Effector CD4-positive, alpha-beta T cell (primary cell): Measurements from ENCODE around the gene GRIP2.

ENCODE experiments used
- DNase-seq: peaks from one replicate; pipeline ENCODE4 v3.0.0-alpha.2; 2020

The GRIP2 gene

DNA sequence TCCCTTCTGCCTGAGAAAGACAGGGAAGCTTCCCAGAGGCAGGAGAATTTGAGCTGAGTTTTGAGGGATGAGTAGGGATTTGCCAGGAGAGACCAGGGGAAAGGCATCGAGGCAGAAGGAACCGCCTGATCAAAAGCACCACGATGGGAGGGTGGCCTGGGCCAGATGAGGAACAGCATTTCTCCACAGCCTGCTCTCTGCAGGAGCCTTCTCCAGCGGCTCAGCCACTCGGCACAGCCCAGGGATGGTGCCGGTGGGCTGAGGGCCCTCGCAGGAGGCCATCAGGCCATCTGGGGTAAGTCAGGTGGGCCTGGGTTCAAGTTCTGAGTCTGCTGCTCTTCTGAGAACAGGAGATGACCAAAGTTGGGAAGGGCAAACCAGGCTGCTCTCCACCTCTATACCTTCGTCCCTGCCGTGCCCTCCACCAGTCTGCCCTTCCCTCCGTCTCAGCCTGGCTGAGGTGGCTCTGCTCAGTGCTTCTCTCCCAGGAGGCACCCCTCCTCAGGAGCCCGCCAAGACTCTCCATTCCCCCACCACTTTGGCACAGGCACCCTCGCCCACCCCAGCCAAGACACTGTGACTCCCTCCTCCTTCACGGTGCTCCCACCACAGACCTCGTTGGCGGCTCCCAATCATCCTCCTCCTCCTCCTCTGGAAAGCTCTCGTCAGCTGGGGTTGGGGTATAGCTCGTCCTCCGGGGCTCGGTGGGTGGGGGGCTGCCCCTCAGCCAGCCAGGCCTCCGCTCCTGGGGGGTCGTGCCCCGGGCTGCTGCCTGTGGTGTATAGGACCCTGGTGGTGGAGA lies 34.9 kb downstream of the GRIP2 start:
- no peak for DNase-seq

DNA sequence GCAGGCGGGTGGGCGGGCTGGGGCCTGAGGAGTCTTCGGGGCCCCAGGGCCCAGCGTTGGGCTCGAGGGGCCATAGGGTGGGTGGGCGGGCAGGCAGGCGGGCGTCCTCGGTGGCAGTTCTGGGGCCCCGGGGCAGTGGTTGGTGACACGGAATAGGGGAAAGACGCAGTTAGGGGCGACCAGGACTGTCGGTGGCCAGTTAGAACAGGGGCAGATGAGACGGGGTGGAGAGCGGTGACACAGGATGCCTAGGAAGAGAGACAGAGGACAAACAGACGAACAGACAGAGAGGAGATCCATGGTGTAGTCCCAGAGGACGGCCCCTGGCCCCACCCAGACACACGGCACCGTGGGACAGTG lies 36.5 kb downstream of the GRIP2 start:
- no peak for DNase-seq

DNA sequence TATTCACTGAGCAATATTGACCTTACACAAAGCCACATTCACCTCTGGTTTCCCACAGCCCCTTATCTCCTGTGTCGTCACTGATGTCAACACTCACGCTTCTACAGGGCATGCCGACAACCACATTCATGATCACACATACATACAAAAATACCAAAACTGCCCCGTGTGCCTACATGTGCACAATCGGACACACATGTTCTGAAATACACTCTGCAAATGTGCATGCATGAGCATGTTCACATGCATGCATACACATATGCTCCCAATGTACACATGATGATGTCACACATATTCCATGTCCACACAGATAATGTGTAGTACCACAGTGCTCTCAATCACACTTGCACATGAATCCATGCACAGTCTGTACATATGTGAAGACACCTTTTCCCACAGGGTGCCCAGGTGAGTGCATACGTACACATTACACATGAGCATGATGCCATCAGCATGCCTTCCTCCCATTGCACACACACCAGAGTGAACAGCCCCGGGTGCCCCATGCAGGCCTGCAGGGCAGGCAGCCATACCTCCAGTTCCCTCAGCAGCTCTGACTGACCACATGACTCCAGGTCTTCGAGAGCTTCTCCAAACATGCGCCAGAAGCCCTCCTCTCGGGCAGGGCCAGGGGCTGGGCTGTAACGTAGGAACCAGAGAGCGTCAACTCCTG lies 37.0 kb downstream of the GRIP2 start:
- no peak for DNase-seq

DNA sequence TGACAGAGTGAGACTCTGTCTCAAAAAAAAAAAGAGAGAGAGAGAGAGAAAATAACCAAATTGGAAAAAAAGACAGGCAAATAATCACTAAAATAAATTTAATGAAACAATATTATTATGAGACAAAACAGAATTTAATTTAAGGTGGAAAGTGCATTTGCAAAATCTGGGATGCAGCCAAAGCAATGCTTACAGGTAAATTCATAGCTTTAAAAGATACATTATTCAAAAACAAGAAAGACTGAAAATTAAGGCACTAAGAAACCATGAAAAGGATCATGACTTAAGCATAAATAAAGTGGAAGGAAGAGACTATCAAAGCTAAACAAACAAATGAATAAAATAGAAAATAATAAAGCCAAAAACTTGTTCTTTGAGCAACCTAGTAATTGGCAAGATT lies 37.7 kb downstream of the GRIP2 start:
- no peak for DNase-seq

DNA sequence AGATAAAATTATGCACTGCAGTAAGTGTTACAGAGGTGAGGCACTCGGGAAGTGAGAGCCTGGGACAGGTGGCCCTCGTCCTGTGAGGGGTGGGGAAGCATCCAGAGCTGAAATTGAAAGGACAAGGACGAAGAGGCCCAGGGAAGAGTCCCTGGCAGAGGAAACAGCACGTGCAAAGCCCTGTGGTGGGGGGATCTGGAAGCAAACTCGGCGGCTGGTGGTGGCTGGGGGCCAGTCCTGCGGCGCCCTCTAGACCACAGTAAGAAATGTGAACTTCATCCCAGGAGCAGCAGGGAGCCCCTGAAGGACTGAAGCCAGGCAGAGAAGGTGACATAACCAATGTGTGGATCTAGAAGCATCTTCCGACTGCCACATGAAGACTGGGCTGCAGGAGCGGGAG lies 42.8 kb downstream of the GRIP2 start:
- no peak for DNase-seq

DNA sequence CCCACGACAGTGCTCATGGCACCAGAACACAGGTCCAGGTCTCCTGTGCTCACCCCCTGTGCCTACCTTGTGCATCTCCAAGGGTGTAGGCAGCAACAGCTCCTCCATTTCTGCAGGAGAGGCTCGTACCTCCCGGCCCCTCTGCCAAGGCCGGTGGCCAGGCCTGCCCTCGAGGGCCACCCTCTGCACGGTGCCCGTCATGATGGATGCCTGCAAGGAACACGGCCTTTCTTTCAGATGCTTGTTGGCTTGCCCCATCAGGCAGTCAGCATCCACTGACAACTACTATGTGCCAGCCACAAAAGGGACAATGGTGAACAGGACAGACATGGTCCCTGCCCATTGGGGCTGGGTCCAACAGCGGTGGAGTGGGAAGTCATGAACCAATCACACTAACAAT lies 43.8 kb downstream of the GRIP2 start:
- no peak for DNase-seq

DNA sequence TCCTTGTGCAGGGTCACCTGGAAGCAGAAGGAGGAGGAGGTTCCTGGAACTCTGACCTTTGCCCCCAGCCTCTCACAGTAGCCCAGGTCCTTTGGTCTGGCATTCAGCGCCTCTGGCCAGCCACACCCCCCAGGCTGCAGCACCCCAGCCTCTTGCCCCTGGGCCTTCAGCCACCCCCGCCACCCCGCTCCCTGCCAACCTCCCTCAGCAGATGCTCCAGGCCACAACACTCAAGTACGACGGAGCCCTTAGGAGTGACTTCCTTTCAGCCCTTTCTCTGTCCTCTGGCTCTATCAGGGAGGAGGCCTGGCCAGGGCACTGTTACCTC lies 45.2 kb downstream of the GRIP2 start:
- DNase-seq, result no peak

DNA sequence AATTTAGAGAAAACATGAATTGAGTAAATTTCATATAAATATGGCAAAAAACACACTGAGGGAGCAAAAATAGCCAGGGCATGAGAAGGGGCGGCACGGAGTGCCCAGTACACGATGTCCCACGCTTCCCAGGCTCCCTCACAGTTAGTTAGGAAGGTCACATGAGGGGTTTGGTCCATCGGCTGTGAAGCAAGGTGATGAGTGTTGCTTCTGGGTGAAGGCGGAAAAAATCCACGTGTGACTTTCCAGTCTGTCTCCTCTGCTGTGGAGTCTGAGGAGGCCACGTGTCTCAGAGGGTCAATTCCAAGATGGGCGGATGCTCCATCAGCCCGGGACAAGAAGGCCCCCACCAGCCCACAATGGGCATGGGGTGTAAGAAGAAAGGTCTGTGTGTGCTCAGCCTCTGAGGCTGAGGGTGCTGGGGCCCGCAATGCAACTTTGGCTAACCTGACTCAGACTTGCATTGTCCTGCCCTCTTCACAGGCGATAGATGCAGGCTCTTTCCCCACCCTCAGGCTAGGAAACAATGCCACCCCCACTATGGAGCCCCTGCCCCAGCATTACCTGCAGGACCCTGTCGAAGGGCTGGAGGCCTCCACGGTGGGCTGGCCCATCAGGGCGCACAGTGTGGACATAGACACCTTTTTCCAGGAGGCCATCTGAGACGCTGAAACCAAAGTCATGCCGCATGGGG lies 45.7 kb downstream of the GRIP2 start:
- no peak for DNase-seq

DNA sequence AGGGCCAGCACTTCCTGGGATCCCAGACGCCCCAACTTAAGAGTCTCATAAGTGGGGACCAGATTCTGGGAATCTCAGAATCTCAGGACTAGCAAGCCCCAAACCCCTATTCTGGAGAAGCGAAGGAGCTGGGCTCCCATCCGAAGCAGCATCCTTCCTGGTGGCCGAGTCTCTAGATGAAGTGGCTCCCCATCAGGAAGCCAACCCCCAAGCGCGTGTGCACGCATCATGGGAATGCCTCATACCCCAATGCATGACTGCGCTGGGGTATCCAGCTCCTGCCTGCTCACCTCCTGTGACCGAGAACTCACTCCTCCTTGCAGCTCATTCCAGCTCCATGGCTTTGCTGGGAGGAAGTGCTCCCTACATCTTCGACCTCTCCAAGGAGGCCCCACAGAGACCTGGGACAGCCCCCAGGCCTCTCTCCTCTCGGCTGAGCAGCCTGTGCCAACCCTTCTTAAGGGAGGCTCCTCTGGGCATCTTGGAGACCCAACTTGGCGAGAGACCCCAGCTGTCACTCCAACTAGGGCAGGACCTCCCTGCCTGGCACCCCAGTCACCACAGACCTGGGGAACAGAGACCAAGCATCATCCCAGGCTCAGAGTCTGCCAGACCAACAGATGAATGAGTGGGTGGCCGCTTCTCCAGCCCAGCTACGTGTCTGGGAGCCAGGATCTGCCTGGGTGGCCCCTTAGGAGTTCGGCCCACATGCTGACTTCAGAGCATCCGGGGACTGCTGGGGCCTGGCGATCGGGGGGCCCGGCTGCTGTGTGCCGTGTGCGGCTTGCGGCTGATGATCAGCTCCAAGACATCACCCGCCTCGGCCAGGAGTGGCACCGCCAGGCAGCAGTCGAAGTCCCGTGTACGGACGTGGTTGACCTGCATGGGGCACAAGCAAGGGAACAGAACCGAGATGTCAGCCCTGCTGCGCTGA lies 46.9 kb downstream of the GRIP2 start:
- no peak for DNase-seq

DNA sequence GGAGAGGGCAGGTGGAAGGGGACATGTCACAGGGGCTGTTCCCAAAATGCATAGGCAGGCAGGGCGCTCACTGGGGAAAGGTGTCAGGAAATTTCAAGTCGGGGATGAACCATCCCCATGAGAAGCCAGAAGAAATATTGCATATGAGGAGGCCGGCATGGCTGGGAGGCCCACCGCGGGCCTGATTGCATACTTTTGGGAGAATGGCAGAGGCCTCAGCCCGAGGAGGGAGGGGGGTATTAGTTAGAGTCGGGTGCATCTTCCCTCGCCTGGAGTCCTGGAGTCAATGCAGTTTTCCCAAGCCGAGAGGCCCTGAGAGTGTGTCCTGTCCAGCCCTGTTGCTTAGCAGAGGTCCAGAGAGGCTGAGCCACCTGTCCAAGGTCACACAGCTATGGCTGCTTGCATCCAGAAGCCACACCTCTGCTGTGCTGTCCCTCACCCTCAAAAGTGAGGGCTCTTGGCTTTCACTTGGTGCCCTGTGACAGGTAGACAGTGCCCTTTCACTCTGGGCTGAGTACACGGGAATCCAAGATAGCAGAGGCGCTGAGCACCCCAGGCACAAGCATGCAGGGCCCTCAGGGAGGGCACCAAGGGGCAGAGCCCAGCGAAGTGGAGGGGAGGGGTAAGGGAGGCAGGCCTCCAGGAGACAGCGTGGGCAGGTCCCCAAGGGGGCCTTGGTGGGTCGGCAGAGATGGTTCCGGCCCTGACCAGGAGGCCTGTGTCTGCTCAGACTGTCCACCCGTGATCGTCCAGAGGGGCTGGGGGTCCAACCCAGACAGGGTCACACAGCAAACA lies 48.5 kb downstream of the GRIP2 start:
- DNase-seq, result no peak

DNA sequence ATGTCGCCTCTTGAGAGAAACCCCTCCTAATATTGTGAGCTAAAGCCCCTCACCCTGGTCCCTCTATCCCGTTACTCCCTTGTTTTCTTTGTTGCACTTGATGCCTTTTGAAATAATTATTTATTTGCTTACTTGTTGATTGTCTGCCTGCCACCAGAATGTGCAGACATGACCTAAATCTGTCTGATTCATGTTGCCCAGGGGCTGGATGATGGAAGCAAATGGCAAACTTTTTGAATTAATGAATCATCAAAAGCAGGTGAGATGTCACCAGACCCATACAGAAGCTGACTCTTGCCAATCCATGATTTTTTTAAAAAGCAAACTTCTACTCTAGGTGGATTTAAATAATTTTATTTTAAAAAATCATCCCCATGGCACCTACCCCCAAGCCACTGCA lies 49.3 kb downstream of the GRIP2 start:
- no peak for DNase-seq

DNA sequence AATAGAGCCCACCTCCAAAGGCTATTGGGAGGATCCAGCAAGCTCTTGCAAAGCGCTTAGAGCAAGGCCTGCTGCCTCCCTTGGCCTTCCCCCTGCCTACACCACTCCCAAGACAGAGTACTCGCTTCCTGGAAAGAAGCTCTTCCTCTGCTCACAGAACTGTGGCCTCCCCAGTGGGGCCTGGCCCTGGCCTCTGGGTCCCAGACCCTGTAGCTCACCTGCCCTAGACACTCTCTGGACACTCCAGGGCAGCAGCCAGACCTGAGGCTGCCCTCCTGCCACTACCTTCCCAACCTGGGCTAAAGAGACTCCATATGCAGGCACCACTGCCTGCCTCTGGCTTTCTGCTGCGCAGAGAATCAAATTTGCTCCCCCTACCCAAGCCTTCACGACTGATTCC lies 49.9 kb downstream of the GRIP2 start:
- no peak for DNase-seq

DNA sequence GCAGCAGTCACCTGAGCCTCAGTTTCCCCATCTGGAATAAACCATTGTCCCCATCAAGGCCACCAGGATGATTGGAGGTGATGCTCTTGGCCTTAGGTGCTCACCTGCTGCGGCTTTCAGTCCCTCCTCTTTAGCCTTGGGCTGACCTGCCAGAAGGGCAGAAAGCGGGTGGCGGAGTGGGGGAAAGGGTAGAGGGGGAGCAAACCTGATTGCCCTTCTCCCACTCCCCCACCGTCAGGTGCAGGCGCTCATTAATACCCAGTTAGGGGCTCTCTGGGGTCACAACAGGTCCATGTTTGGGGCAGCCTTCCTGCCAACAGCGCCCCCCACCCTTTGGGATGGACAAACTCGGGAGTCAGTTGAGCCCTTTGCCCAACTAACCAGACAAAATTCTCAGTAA lies 50.5 kb downstream of the GRIP2 start:
- DNase-seq, result no peak

DNA sequence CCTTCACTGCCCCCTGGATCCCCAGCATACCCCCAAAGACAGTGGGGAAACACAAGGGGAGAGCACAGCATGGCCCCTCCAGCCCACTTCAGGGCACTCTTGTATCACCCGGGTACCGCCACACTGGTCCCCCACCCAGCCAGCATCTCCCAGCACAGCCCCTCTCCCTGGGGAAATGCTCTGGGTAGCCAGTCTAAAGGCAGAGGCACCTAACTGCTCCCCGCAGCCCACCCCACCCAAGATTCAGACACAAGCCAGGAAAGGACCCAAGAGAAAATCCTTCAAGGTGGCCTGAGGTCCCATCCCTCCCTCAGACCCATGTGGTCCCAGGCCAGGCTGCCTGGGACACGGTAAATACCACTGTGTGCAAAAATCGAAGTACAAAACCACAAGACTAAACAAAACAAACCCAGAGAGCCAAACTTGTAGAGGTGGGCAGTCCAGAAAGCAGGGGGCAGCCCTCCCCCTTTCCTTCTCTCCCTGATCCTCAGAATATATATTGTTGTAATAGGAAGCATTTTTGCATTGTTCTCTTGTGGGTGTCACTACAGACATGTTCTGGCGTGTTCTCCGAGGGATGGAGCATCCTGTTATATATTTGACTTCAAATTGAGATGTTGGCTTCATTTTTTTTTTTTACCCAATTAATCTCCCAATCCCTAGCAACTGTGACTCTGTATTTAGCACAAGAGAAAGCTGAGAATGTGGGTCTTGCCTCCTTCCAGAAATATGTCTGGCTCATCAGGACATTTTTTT lies 51.7 kb downstream of the GRIP2 start:
- DNase-seq, result no peak

DNA sequence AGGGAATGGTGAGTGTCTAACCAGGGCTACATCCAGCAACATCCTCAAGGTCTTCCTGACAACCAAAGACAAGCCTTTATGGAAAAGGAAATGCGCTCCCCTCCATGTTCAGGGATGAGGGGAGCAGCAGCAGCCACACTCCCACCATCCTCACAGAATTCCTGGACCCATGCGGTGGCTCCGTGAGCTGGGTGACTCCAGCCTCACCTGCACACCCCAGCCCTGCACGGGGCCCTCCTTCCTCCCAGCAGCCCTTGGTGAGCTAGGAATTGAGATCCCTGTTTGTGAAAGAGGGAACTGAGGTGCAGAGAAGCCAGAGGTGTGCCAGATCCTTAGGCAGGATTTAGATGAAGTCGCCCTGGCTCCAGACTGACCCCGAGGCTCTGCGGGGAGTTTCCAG lies 52.3 kb downstream of the GRIP2 start:
- no peak for DNase-seq

DNA sequence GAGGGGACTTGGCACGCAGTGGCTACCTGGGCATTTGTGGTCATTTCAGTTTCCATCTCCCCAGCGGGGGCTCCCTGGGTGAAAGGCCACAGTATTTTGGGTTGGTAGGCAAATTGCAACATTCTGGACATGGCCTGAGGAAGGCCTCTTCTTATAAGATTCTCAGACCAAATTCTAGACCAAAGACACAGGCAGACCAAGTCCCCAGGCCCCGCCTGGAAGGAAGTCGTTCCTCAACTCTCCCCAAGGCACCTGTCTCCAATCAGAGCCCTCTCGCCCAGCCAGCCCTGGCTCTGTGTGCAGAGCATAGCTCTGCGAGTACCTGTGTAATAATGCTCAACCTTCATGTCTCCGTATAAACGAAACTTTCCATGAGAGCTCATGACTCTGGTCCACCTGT lies 53.1 kb downstream of the GRIP2 start:
- DNase-seq, result no peak

DNA sequence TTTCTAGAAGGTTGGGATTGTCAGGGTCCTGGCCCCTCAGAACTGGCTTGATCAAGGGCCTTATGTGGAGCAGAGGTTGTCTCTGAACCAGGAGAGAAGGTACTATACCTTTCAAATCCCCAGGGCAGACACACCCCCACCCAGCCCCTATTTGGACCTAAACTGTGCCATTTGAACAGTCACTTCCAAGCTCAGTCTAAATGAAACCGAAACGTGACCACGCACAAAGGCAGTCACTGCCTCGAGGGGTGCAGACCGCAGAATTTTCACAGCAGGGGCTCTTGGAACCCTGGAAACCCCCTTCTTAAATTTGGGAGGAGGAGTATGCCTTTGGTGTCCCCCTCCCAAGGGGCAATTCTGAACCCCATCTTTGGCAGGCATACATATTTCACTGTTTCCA lies 53.7 kb downstream of the GRIP2 start:
- no peak for DNase-seq

DNA sequence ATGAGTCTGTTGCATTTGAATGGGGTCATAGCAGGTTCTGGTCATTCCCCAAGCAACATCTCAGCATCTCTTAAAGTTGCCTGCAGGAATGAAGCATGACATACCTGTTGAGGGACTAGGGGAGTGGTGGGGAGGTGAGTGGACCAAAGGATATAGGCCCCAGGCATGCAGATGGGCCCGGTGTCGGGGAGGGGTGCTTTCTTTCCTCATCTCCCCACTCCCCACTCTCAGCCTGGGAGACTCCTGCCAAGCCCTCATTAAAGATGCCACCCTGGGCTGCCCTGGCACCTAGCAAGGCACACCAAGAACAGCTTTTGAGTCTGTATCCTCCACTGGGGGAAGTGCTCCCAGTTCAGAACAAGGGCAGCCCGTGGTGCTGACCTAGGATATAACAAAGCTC lies 54.2 kb downstream of the GRIP2 start:
- DNase-seq, result no peak

DNA sequence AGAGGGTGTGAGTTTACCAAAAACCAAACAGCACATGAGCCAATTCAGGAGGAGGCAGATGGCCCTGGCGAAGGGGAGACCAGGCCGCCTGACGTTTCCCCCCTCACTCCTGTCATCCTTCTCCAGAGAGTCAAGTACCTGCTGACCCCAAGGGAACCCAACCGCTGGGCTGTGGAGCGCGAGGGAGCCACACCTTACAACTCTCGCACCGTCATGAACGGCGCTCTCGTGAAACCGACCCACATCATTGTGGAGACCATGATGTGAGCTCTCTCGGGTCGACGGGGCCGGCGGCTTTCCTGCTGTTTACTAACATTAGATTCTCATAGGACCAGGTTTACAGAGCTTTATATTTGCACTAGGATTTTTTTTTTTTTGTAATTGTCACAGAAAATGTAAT lies 55.4 kb downstream of the GRIP2 start:
- no peak for DNase-seq

DNA sequence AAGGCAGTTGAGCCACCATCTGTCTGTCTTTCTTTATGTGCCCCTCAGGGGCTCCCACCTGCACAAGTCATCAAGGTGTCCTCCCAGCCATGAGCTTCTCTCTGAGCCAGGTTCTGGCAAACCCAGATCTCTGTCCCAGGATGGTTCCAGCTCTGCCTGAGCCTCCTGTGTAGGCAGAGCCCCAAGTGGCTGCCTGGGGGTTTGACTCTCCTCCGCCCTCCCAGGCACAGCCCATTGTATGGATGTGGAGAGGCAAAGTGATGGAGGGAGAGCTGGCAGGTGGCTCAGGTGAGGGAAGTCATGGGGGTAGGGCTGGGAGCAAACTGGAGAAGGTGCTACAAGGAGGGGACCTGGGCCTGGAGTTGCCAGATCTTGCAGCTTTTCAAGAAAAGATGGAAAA lies 56.9 kb downstream of the GRIP2 start:
- DNase-seq, result no peak

DNA sequence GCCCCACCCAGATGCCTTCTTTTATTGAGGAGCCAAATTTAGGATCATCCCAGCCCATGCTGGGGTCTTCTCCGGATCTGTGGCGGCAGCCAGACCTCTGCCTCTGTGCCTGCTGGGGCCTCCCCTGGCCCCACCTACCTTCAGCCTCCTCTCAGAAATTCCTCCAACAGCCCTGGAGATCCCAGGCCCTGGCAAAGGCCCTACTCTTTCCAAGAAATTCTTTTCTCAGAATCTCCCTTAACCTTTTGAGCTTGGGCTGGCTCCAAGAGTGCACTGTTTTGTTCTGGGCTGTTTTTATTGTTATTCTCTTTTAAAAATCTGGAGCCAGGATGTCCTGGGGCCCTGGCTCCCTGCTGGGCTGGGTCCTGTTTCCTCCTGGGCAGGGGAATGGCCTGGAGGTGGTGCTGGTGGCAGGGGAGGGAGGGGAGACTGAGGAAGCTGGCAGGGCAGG lies 57.8 kb downstream of the GRIP2 start:
- no peak for DNase-seq

DNA sequence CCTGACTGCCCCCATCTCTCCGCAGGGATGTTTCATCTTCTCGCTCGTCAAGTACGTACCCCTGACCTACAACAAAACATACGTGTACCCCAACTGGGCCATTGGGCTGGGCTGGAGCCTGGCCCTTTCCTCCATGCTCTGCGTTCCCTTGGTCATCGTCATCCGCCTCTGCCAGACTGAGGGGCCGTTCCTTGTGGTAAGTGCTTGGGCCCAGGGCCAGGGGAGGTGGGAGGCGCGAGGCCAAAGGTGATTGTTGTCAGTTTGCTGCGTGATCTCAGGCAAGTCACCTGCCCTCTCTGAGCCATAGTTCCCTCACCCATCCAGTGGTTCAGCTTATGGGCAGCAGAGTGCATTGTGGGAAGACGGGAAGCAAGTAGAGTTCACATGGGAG lies 58.5 kb downstream of the GRIP2 start:
- DNase-seq, result no peak
